Neuronal stem cell (in vitro differentiated cells): ENCODE results near the gene TANGO6.

Source experiments
- DNase-seq: peaks from one replicate; pipeline ENCODE4 v3.0.0-alpha.2; 2013; ENCODE audit warnings: low spot score
- H2AFZ ChIP-seq: one replicate; pipeline ENCODE4 v1.6.1; 2013; ENCODE audit warnings: mild to moderate bottlenecking, low read length, inconsistent platforms
- H2AK5ac ChIP-seq: 2 replicates; pipeline ENCODE4 v1.6.1; 2013; ENCODE audit warnings: low read depth, mild to moderate bottlenecking, inconsistent platforms, low read length, moderate library complexity, mixed read lengths
- H2BK120ac ChIP-seq: 2 replicates; pipeline ENCODE4 v1.6.1; 2013; ENCODE audit warnings: low read depth, mild to moderate bottlenecking, inconsistent platforms, low read length, moderate library complexity, mixed read lengths
- H2BK12ac ChIP-seq: one replicate; pipeline ENCODE4 v1.6.1; 2013; ENCODE audit warnings: low read length, inconsistent platforms
- H2BK15ac ChIP-seq: 2 replicates; pipeline ENCODE4 v1.6.1; 2013; ENCODE audit warnings: mild to moderate bottlenecking, low read length, inconsistent platforms, mixed read lengths
- H2BK5ac ChIP-seq: one replicate; pipeline ENCODE4 v1.6.1; 2013; ENCODE audit warnings: inconsistent platforms, mild to moderate bottlenecking, low read length, moderate library complexity
- H3K14ac ChIP-seq: one replicate; pipeline ENCODE4 v1.6.1; 2013; ENCODE audit warnings: low read length, inconsistent platforms
- H3K18ac ChIP-seq: 2 replicates; pipeline ENCODE4 v1.6.1; 2013; ENCODE audit warnings: low read length, inconsistent platforms
- H3K23ac ChIP-seq: 2 replicates; pipeline ENCODE4 v1.6.1; 2013; ENCODE audit warnings: low read depth, mild to moderate bottlenecking, mixed read lengths, low read length, inconsistent platforms; ENCODE audit not compliant: poor library complexity
- H3K27ac ChIP-seq: replicated peaks from 3 replicates; pipeline ENCODE4 v1.5.1; 2013; ENCODE audit warnings: low read length, inconsistent platforms
- H3K27me3 ChIP-seq, 3 experiments: 2 replicates each; pipeline ENCODE4 v1.6.1; 2013; ENCODE audit warnings: low read length in 3 of 3, mild to moderate bottlenecking in 2 of 3, inconsistent platforms in 1 of 3, low read depth in 1 of 3, mixed read lengths in 1 of 3, moderate library complexity in 1 of 3; ENCODE audit not compliant: control insufficient read depth in 3 of 3, insufficient read depth in 3 of 3
- H3K36me3 ChIP-seq, 2 donors: replicated peaks in 1 of 2; 2 replicates each; pipeline ENCODE4 v1.6.1; 2013; ENCODE audit warnings: low read length in 2 of 2; ENCODE audit not compliant: control insufficient read depth in 2 of 2, insufficient read depth in 2 of 2
- H3K4ac ChIP-seq: 2 replicates; pipeline ENCODE4 v1.6.1; 2013; ENCODE audit warnings: inconsistent platforms, mild to moderate bottlenecking, low read length, moderate library complexity
- H3K4me1 ChIP-seq, 2 donors: 1 replicate in 1 of 2; 2 replicates in 1 of 2; pipeline ENCODE4 v1.6.1; 2013; ENCODE audit warnings: low read length in 2 of 2, low read depth in 1 of 2; ENCODE audit not compliant: control insufficient read depth in 2 of 2, insufficient read depth in 1 of 2
- H3K4me2 ChIP-seq: one replicate; pipeline ENCODE4 v1.6.1; 2013; ENCODE audit warnings: mild to moderate bottlenecking, low read length, inconsistent platforms; ENCODE audit not compliant: insufficient read depth, poor library complexity, severe bottlenecking
- H3K4me3 ChIP-seq, 2 donors: 2 replicates each; pipeline ENCODE4 v1.5.1; 2013; ENCODE audit warnings: low read length in 2 of 2, mild to moderate bottlenecking in 2 of 2, inconsistent platforms in 1 of 2, moderate library complexity in 1 of 2
- H3K79me1 ChIP-seq: one replicate; pipeline ENCODE4 v1.6.1; 2013; ENCODE audit warnings: low read depth, mild to moderate bottlenecking, inconsistent platforms, low read length, moderate library complexity
- H3K9ac ChIP-seq: one replicate; pipeline ENCODE4 v1.6.1; 2013; ENCODE audit warnings: mild to moderate bottlenecking, low read depth, low read length, inconsistent platforms; ENCODE audit not compliant: poor library complexity
- H3K9me3 ChIP-seq, 2 donors: replicated peaks in 1 of 2; 2 replicates each; pipeline versions ENCODE3 to v1.6.1; 2013; ENCODE audit warnings: low read length in 2 of 2, mild to moderate bottlenecking in 2 of 2, inconsistent platforms in 1 of 2, low read depth in 1 of 2, mixed read lengths in 1 of 2, moderate library complexity in 1 of 2; ENCODE audit not compliant: control insufficient read depth in 2 of 2, insufficient read depth in 1 of 2
- H4K8ac ChIP-seq: one replicate; pipeline ENCODE4 v1.6.1; 2013; ENCODE audit warnings: low read depth, mild to moderate bottlenecking, inconsistent platforms, low read length, moderate library complexity
- H4K91ac ChIP-seq: one replicate; pipeline ENCODE4 v1.6.1; 2013; ENCODE audit warnings: low read length, low read depth, mild to moderate bottlenecking, inconsistent platforms; ENCODE audit not compliant: poor library complexity
- WGBS, 2 donors: extraction: QIAGEN DNeasy Blood & Tissue Kit; methylation state at CpG; one replicate each; pipeline ENCODE4 v1.1.7; 2013; ENCODE audit warnings: missing lambda C conversion rate in 2 of 2, mixed read lengths in 1 of 2; ENCODE audit not compliant: insufficient read length in 2 of 2, insufficient replicate concordance in 1 of 2; ENCODE audit errors: extremely low coverage in 2 of 2; 5-methylcytosine and 5-hydroxymethylcytosine counted together

Gene TANGO6

DNA sequence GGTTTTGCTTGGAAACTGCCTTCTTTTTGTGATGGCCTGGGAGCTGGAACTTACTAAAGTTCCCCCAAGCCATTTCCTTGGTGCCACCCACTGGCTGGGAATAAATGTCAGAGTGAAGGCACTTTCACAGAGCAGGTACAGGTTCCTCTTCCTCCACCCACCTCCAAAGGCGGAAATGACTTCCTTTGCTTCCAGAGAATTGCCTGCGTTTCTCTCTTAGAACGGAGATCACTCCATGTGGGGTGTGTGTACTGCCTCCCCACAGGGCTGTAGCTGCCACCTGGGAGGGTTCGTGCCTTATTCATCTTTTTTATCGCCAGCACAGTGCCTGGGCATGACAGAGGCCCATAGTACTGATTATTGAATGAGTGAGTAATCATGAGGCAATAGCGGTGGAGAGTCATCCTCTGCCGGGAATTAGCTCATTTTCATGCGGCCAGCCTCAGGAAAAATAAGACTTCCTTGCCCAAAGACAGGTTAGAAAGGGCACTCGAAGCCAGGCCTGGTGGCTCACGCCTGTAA lies 229.9 kb downstream of the TANGO6 start:
- Histone ChIP-seq H2AFZ (peak overlapping the region; percentile 3), H3K36me3 (no peaks in the 10 kb centered on the region), H4K91ac (no peak overlapping the region), H2BK120ac (no peak overlapping the region), H3K23ac (no peak overlapping the region), H2BK15ac (no peak overlapping the region), H3K9ac (no peak overlapping the region), H3K27me3 (no peaks in the 10 kb centered on the region), H2AK5ac (no peak overlapping the region), H4K8ac (no peak overlapping the region), H3K4ac (no peak overlapping the region), H3K9me3 (no peaks in the 10 kb centered on the region), H3K79me1 (no peaks in the 10 kb centered on the region), H3K27ac (no peak overlapping the region), H2BK12ac (no peak overlapping the region), H3K4me1 (peaks cover 16 to 26% of the 10 kb centered on the region in 2 donors), H3K18ac (no peak overlapping the region), H2BK5ac (no peak overlapping the region), H3K14ac (no peak overlapping the region), H3K4me2 (no peak overlapping the region), H3K4me3 (no peak overlapping the region)
- DNase-seq, result no peak
- WGBS, 2 donors, result no CpG with 5 or more reads among the region's 10 CpGs

DNA sequence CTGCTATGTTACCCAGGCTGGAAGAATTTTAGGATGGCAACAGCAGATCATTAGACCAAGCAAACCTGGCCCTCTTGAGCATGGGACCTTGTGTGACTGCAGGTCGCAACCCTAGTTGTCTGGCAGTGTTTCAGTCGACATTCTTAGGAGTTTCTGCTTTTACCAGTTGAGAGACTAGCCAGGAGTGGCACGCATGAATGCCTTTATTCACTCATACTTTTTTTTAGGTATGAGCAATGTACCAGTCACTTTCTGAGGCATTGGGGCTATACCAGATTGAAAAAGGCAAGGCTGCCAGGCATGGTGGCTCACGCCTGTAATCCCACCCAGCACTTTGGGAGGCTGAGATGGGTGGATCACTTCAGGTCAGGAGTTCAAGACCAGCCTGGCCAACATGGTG lies 233.9 kb downstream of the TANGO6 start:
- no peak overlapping the region for H4K8ac ChIP-seq
- no peak overlapping the region for H2BK120ac ChIP-seq
- no peak overlapping the region for H2BK5ac ChIP-seq
- H2AK5ac ChIP-seq, result no peak overlapping the region
- H3K23ac ChIP-seq, result no peak overlapping the region
- no CpG with 5 or more reads among the region's 4 CpGs for WGBS, 2 donors
- H3K27me3 ChIP-seq, result no peaks in the 10 kb centered on the region
- no peak overlapping the region for H2BK15ac ChIP-seq
- no peak overlapping the region for H4K91ac ChIP-seq
- H2AFZ ChIP-seq, result no peak overlapping the region
- H3K14ac ChIP-seq, result no peak overlapping the region
- H3K27ac ChIP-seq, result no peak overlapping the region
- no peak overlapping the region for H3K9ac ChIP-seq
- DNase-seq, result no peak
- H3K4ac ChIP-seq, result no peak overlapping the region
- peaks cover 11 to 22% of the 10 kb centered on the region in 2 donors for H3K4me1 ChIP-seq
- H3K4me2 ChIP-seq, result no peak overlapping the region
- H3K4me3 ChIP-seq, result no peak overlapping the region
- H3K18ac ChIP-seq, result no peak overlapping the region
- no peaks in the 10 kb centered on the region for H3K79me1 ChIP-seq
- H3K36me3 ChIP-seq, result no peaks in the 10 kb centered on the region
- H2BK12ac ChIP-seq, result no peak overlapping the region
- H3K9me3 ChIP-seq, result no peaks in the 10 kb centered on the region

DNA sequence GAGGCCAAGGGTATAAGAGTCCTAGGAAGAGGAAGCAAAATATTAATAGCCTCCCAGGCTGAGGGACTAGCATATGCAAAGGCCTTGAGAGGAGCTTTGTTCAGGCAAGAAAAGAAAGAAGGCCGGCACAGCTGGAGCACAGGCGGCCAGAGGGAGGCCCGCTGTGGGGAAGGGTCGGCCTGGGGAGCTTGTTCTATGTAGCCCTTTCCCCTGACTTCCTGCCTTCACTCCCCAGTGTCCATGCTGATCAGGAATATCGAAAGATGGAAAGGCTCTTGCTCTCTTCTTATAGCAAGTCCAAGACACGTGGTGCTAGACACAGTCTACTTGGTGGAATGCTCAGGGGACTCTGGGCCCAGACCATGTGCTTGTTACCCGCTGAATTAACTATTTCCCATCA lies 234.7 kb downstream of the TANGO6 start:
- no peaks in the 10 kb centered on the region for H3K27me3 ChIP-seq
- H3K9me3 ChIP-seq, result no peaks in the 10 kb centered on the region
- no peak overlapping the region for H3K14ac ChIP-seq
- H2AFZ ChIP-seq, result peak overlapping the region; percentile 40
- H3K4ac ChIP-seq, result no peak overlapping the region
- DNase-seq, result no peak
- H2BK15ac ChIP-seq, result no peak overlapping the region
- no peak overlapping the region for H3K18ac ChIP-seq
- no peak overlapping the region for H3K27ac ChIP-seq
- no peak overlapping the region for H3K9ac ChIP-seq
- H3K4me1 ChIP-seq, result peaks cover 8 to 16% of the 10 kb centered on the region in 2 donors
- H3K36me3 ChIP-seq, result no peaks in the 10 kb centered on the region
- H2AK5ac ChIP-seq, result no peak overlapping the region
- H2BK12ac ChIP-seq, result no peak overlapping the region
- no peak overlapping the region for H3K4me3 ChIP-seq
- no peak overlapping the region for H4K91ac ChIP-seq
- H3K4me2 ChIP-seq, result no peak overlapping the region
- H2BK5ac ChIP-seq, result no peak overlapping the region
- H3K79me1 ChIP-seq, result no peaks in the 10 kb centered on the region
- no peak overlapping the region for H2BK120ac ChIP-seq
- no peak overlapping the region for H4K8ac ChIP-seq
- H3K23ac ChIP-seq, result no peak overlapping the region
- WGBS, 2 donors, result no CpG with 5 or more reads among the region's 7 CpGs

DNA sequence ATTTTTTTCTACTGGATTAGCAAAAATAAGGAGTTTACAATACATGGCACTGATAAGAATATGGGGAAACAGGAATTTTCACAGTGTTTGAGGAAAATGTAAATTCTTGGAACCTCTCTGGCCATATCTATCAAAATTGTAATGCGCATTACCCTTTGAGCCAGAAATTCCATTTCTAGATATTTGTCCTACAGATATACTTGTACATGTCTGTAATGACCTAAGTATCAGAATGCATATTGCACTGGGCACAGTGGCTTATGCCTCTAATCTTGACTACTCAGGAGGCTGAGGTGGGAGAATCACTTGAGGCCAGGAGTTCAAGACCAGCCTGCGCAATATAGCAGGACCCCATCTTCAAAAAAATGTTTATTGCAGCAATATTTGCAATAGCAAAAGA lies 236.4 kb downstream of the TANGO6 start:
- DNase-seq, result no peak
- Histone ChIP-seq H3K27me3 (no peaks in the 10 kb centered on the region), H3K4me3 (no peak overlapping the region), H3K9me3 (no peaks in the 10 kb centered on the region), H2BK5ac (no peak overlapping the region), H2BK120ac (no peak overlapping the region), H3K18ac (no peak overlapping the region), H2AFZ (no peak overlapping the region), H3K23ac (no peak overlapping the region), H4K91ac (no peak overlapping the region), H3K14ac (no peak overlapping the region), H2BK12ac (no peak overlapping the region), H3K9ac (no peak overlapping the region), H3K4me1 (peaks cover 16 to 24% of the 10 kb centered on the region in 2 donors), H2BK15ac (no peak overlapping the region), H2AK5ac (no peak overlapping the region), H3K4ac (no peak overlapping the region), H3K4me2 (no peak overlapping the region), H3K27ac (no peak overlapping the region), H3K79me1 (no peaks in the 10 kb centered on the region), H3K36me3 (no peaks in the 10 kb centered on the region), H4K8ac (no peak overlapping the region)
- WGBS, 2 donors, result no CpG with 5 or more reads among the region's 2 CpGs
